Psoas muscle (tissue), 8 donors: ENCODE data around the gene LGALS3BP. TPM values are rescaled to one million over a fixed set of nuclear protein-coding genes. Genes with fewer than 3 reads are reported as not detected.
"Not testable (repeated sequence)": the region's sequence is repeated elsewhere in the genome, so short reads cannot be mapped to it uniquely, and the experiment has no call there.

Source experiments
- ATAC-seq, 4 donors: fragments of 200-7000 bp; cut with Tn5 transposase; one replicate each; pipeline ENCODE4 v1.9.1; 2020; ENCODE audit warnings: moderate library complexity in 3 of 4, mild to moderate bottlenecking in 2 of 4
- DNase-seq, 2 donors: peaks; one replicate each; pipeline ENCODE4 v3.0.0-alpha.2; 2020
- H3K27ac ChIP-seq: fragments of 200-600 bp; one replicate; pipeline ENCODE4 v1.8.0; 2022
- H3K27me3 ChIP-seq, 3 donors: fragments of 200-600 bp in 1 of 3; one replicate each; pipeline versions ENCODE4 v1.6.1 to v1.8.0; 2013 to 2022; ENCODE audit warnings: low read length in 2 of 3, mild to moderate bottlenecking in 2 of 3, moderate library complexity in 1 of 3; ENCODE audit not compliant: insufficient read depth in 3 of 3
- H3K36me3 ChIP-seq, 2 donors: fragments of 200-600 bp in 1 of 2; one replicate each; pipeline versions ENCODE4 v1.6.1 to v1.8.0; 2013 to 2022; ENCODE audit warnings: low read depth in 1 of 2, mild to moderate bottlenecking in 1 of 2, moderate library complexity in 1 of 2; ENCODE audit not compliant: insufficient read depth in 1 of 2
- H3K4me1 ChIP-seq: fragments of 200-600 bp; one replicate; pipeline ENCODE4 v1.8.0; 2022
- H3K4me3 ChIP-seq: fragments of 200-600 bp; one replicate; pipeline ENCODE4 v1.8.0; 2022; ENCODE audit warnings: mild to moderate bottlenecking
- H3K9me3 ChIP-seq: fragments of 200-600 bp; one replicate; pipeline ENCODE4 v1.8.0; 2022
- WGBS, 3 donors: extraction: QIAGEN DNeasy Blood & Tissue Kit; methylation state at CpG; one replicate each; pipeline versions ENCODE4 v1.1.6 to v1.1.7; 2013; 5-methylcytosine and 5-hydroxymethylcytosine counted together
- intact Hi-C, 2 donors: fragments of 100-400 bp; cut with DNase I; formaldehyde crosslinking; loops; one replicate each; pipeline versions ENCODE4 v1.11.0 to v1.14.2; 2022
- polyA plus RNA-seq, 3 donors: library from polyadenylated mRNA; stranded (reverse); fragments of 200-250 nt; gene quantifications; one replicate each; pipeline ENCODE4 v1.2.3, GENCODE V29; 2013
- total RNA-seq, 4 donors: library from RNA; stranded (reverse); fragmentation: NEBNext Ultra II Directional in 2 of 4; extraction: Animal tissue kit (Norgen Biotek cat#: 25700) in 2 of 4; gene quantifications; one replicate each; pipeline versions ENCODE4 v1.2.1 to v1.2.4, GENCODE V29; 2021 to 2023
- TF ChIP-seq, protein P1 (sequence below): fragments of 200-600 bp; IDR thresholded peaks from one replicate; pipeline ENCODE4 v1.8.0; 2022; ENCODE audit warnings: antibody characterized with exemption
- donor health status: healthy with polysubstance abuse.
- donor health status: DM: no; HTN: no; CAD: no; lungs with moderate emphysema.
- donor health status: Bipolar disorder and iron deficiency.
- donor health status: healthy.
- donor health status: DM: yes; HTN: yes; CAD: no.
- donor health status: DM: no; HTN: no; CAD: no.
- donor health status: DM: no; HTN: no; CAD: no.
- donor health status: DM: yes; HTN: yes; CAD: no.

The LGALS3BP gene
- total and polyA plus RNA-seq, 7 donors, result 8.9 to 35.5 (median 14.9) TPM

- H3K4me1 ChIP-seq, result peaks cover 40% of the 10 kb centered on the region
- peaks cover 0 to 10% (median 0%) of the 10 kb centered on the region in 3 donors for H3K27me3 ChIP-seq
- no peaks in the 10 kb centered on the region for H3K9me3 ChIP-seq
- TF ChIP-seq, protein P1, sequence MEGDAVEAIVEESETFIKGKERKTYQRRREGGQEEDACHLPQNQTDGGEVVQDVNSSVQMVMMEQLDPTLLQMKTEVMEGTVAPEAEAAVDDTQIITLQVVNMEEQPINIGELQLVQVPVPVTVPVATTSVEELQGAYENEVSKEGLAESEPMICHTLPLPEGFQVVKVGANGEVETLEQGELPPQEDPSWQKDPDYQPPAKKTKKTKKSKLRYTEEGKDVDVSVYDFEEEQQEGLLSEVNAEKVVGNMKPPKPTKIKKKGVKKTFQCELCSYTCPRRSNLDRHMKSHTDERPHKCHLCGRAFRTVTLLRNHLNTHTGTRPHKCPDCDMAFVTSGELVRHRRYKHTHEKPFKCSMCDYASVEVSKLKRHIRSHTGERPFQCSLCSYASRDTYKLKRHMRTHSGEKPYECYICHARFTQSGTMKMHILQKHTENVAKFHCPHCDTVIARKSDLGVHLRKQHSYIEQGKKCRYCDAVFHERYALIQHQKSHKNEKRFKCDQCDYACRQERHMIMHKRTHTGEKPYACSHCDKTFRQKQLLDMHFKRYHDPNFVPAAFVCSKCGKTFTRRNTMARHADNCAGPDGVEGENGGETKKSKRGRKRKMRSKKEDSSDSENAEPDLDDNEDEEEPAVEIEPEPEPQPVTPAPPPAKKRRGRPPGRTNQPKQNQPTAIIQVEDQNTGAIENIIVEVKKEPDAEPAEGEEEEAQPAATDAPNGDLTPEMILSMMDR, result no peak
- WGBS, 3 donors, result 65 to 88% (median 73%) methylated on average over 9 of the region's 9 CpGs
- intact Hi-C loops, result no loop called here
- H3K36me3 ChIP-seq, result no peaks in the 10 kb centered on the region
- DNase-seq (peak in 1 of 2 donors; percentile 74), ATAC-seq (no peak)
- H3K27ac ChIP-seq, result peak overlapping the region; percentile 46
- H3K4me3 ChIP-seq, result no peak overlapping the region
These were observed 42.8 kb upstream of the LGALS3BP start for GRCh38 chr17:79022507-79022991.

DNA sequence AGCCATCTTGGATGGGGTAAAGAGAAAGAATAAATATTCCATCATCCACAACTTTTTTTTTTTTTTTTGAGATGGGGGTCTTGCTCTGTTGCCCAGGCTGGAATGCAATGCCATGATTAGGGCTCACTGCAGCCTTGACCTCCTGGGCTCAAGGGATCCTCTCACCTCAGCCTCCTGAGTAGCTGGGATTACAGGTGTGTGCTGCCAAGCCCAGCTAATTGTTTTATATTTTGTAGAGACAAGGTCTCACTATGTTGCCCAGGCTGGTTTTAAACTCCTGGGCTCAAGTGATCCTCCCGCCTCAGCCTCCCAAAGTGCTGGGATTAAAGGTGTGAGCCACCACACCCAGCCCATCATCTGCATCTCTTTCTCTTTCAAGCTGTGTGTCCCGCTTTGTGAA lies 42.2 kb upstream of the LGALS3BP start:
- ATAC-seq, DNase-seq, H3K9me3 ChIP-seq, H3K36me3 ChIP-seq, H3K27me3 ChIP-seq, H3K4me3 ChIP-seq: not testable (repeated sequence)
- Histone ChIP-seq H3K4me1 (peaks cover 34% of the 10 kb centered on the region), H3K27ac (peak overlapping the region; percentile 46)
- intact Hi-C loops, result loop anchor here (2.0 kb wide), 2 partner anchors 19 to 21 kb away; no protein-coding TSS in a partner anchor
- WGBS, 3 donors, result 92 to 95% (median 94%) methylated on average over 2 of the region's 2 CpGs

GRCh38 chr17:79020631-79021301 lies 41.0 kb upstream of the LGALS3BP start:
- H3K4me3 ChIP-seq, result no peak overlapping the region
- DNase-seq, result no peak
- H3K4me1 ChIP-seq, result peaks cover 24% of the 10 kb centered on the region
- intact Hi-C loops, result loop anchor here (2.0 kb wide), 2 partner anchors 20 to 22 kb away; no protein-coding TSS in a partner anchor
- no peaks in the 10 kb centered on the region for H3K9me3 ChIP-seq
- TF ChIP-seq, protein P1, result no peak
- H3K36me3 ChIP-seq, result no peaks in the 10 kb centered on the region
- WGBS, 3 donors, result 68 to 73% (median 72%) methylated on average over 2 of the region's 2 CpGs
- H3K27ac ChIP-seq, result no peak overlapping the region
- ATAC-seq, result no peak
- peaks cover 0 to 10% (median 0%) of the 10 kb centered on the region in 3 donors for H3K27me3 ChIP-seq

- Histone ChIP-seq H3K27me3 (peaks cover 0 to 10% (median 0%) of the 10 kb centered on the region in 3 donors), H3K36me3 (no peaks in the 10 kb centered on the region), H3K4me1 (peaks cover 16% of the 10 kb centered on the region), H3K27ac (no peak overlapping the region), H3K4me3 (no peak overlapping the region), H3K9me3 (no peaks in the 10 kb centered on the region)
- intact Hi-C loops, result loop anchor here (2.0 kb wide), 3 partner anchors 21 to 63 kb away; no protein-coding TSS in a partner anchor
- DNase-seq (peak; percentile 72), ATAC-seq (peak; percentile 47 to 76 (median 56))
- TF ChIP-seq, protein P1, result peak; percentile 64
- WGBS, 3 donors, result 8 to 15% (median 11%) methylated on average over 19 of the region's 19 CpGs
These were observed 40.2 kb upstream of the LGALS3BP start for GRCh38 chr17:79019632-79020584.
